HG03060 (cell line): ENCODE results near the gene ZDHHC1.

Experiments
- ATAC-seq: cut with Tn5 transposase; IDR thresholded peaks from one replicate; pipeline ENCODE4 v1.9.1; 2021; ENCODE audit warnings: low read depth, moderate number of reproducible peaks; ENCODE audit not compliant: unreplicated experiment

The ZDHHC1 gene

GRCh38 chr16:67448580-67448979, 32.3 kb upstream of the ZDHHC1 start:
- no peak for ATAC-seq

- no peak for ATAC-seq
These were observed 31.3 kb upstream of the ZDHHC1 start for GRCh38 chr16:67447508-67448076.

- ATAC-seq: no peak
These were observed 30.8 kb upstream of the ZDHHC1 start for GRCh38 chr16:67446968-67447507.

- no peak for ATAC-seq
These were observed 29.9 kb upstream of the ZDHHC1 start for GRCh38 chr16:67445913-67446907.

- no peak for ATAC-seq
These were observed 29.2 kb upstream of the ZDHHC1 start for GRCh38 chr16:67445441-67445912.

GRCh38 chr16:67445126-67445426, 28.8 kb upstream of the ZDHHC1 start:
- ATAC-seq: no peak

- no peak for ATAC-seq
These were observed 28.2 kb upstream of the ZDHHC1 start for GRCh38 chr16:67444259-67445125.

GRCh38 chr16:67443265-67443664, 27.0 kb upstream of the ZDHHC1 start:
- no peak for ATAC-seq

GRCh38 chr16:67442581-67443255, 26.4 kb upstream of the ZDHHC1 start:
- no peak for ATAC-seq

- no peak for ATAC-seq
These were observed 25.6 kb upstream of the ZDHHC1 start for GRCh38 chr16:67441907-67442306.

- ATAC-seq: no peak
These were observed 25.0 kb upstream of the ZDHHC1 start for GRCh38 chr16:67441271-67441753.

- ATAC-seq: no peak
These were observed 22.6 kb upstream of the ZDHHC1 start for GRCh38 chr16:67438824-67439393.

GRCh38 chr16:67438098-67438791, 22.0 kb upstream of the ZDHHC1 start:
- ATAC-seq: no peak

- ATAC-seq: no peak
These were observed 21.2 kb upstream of the ZDHHC1 start for GRCh38 chr16:67437513-67437912.

- ATAC-seq: no peak
These were observed 20.4 kb upstream of the ZDHHC1 start for GRCh38 chr16:67436640-67437193.

GRCh38 chr16:67435758-67436164, 19.5 kb upstream of the ZDHHC1 start:
- no peak for ATAC-seq

GRCh38 chr16:67433131-67433719, 16.9 kb upstream of the ZDHHC1 start:
- no peak for ATAC-seq

- no peak for ATAC-seq
These were observed 16.2 kb upstream of the ZDHHC1 start for GRCh38 chr16:67432506-67432890.
